HepG2 (cell line): ENCODE data around the gene LRP5. TPM values are rescaled to one million over a fixed set of nuclear protein-coding genes. Genes with fewer than 3 reads are reported as not detected.
A peak's percentile ranks its signal among the peaks of the same experiment; 100 is the strongest.

ENCODE experiments used
- CSRNP1 ChIP-seq: sonication (generic); formaldehyde crosslinking; IDR thresholded peaks from 2 replicates; pipeline ENCODE4 v1.8.1; 2023; ENCODE audit warnings: mild to moderate bottlenecking, missing genetic modification reagents
- FOXA1 ChIP-seq, 2 experiments: fragments of 450-650 bp in 1 of 2; sonication (generic) in 1 of 2; formaldehyde crosslinking in 1 of 2; IDR thresholded peaks; 2 replicates each; pipeline versions ENCODE4 v1.4.0 to v1.6.1; 2016 to 2020; ENCODE audit warnings: missing genetic modification reagents in 1 of 2
- IKZF5 ChIP-seq: IDR thresholded peaks from 2 replicates; pipeline ENCODE4 v1.6.1; 2018; ENCODE audit warnings: missing genetic modification reagents, mild to moderate bottlenecking, missing compliant biosample characterization
- MLXIP ChIP-seq: sonication (generic); formaldehyde crosslinking; IDR thresholded peaks from 2 replicates; pipeline ENCODE4 v1.9.0; 2021; ENCODE audit warnings: missing genetic modification reagents, borderline replicate concordance
- MXD1 ChIP-seq: sonication (generic); formaldehyde crosslinking; IDR thresholded peaks from 2 replicates; pipeline ENCODE4 v1.4.0; 2020; ENCODE audit warnings: mild to moderate bottlenecking, missing genetic modification reagents
- NCOA5 ChIP-seq: sonication (generic); formaldehyde crosslinking; IDR thresholded peaks from 2 replicates; pipeline ENCODE4 v1.4.0; 2020; ENCODE audit warnings: missing genetic modification reagents
- NCOR1 ChIP-seq: fragments of 200-600 bp; sonication (generic); IDR thresholded peaks from 2 replicates; pipeline ENCODE4 v1.7.0; 2017; ENCODE audit warnings: antibody characterized with exemption, low read length, borderline replicate concordance
- SOX6 ChIP-seq, 2 experiments: fragments of 450-650 bp in 1 of 2; sonication (generic) in 1 of 2; formaldehyde crosslinking in 1 of 2; IDR thresholded peaks; 2 replicates each; pipeline versions ENCODE4 v1.4.0 to v1.6.1; 2017 to 2020; ENCODE audit warnings: antibody characterized with exemption in 1 of 2, mild to moderate bottlenecking in 1 of 2, missing genetic modification reagents in 1 of 2
- TAF1 ChIP-seq: sonication (generic); formaldehyde crosslinking; IDR thresholded peaks from 2 replicates; pipeline ENCODE4 v1.4.0; 2020; ENCODE audit warnings: missing genetic modification reagents
- ZBTB7B ChIP-seq: sonication (generic); formaldehyde crosslinking; IDR thresholded peaks from 2 replicates; pipeline ENCODE4 v1.4.0; 2020; ENCODE audit warnings: missing genetic modification reagents
- ZFP90 ChIP-seq: sonication (generic); formaldehyde crosslinking; IDR thresholded peaks from 2 replicates; pipeline ENCODE4 v1.8.0; 2022; ENCODE audit warnings: missing genetic modification reagents, mild to moderate bottlenecking, inconsistent platforms, borderline replicate concordance
- ZFP91 ChIP-seq: sonication (generic); formaldehyde crosslinking; IDR thresholded peaks from 2 replicates; pipeline ENCODE4 v1.9.0; 2022; ENCODE audit warnings: missing genetic modification reagents, mild to moderate bottlenecking, borderline replicate concordance
- ZNF180 ChIP-seq: sonication (generic); formaldehyde crosslinking; IDR thresholded peaks from 2 replicates; pipeline ENCODE4 v1.4.0; 2020; ENCODE audit warnings: low read depth, missing genetic modification reagents, borderline replicate concordance
- ZNF292 ChIP-seq: sonication (generic); formaldehyde crosslinking; IDR thresholded peaks from 2 replicates; pipeline ENCODE4 v1.8.1; 2022; ENCODE audit warnings: mild to moderate bottlenecking, low read depth, missing genetic modification reagents, borderline replicate concordance
- ZNF333 ChIP-seq: sonication (generic); formaldehyde crosslinking; IDR thresholded peaks from 2 replicates; pipeline ENCODE4 v1.4.0; 2020; ENCODE audit warnings: mild to moderate bottlenecking, missing genetic modification reagents, borderline replicate concordance
- ZNF451 ChIP-seq: sonication (generic); formaldehyde crosslinking; IDR thresholded peaks from 2 replicates; pipeline ENCODE4 v1.5.0; 2020; ENCODE audit warnings: mild to moderate bottlenecking, missing genetic modification reagents
- ZNF501 ChIP-seq: sonication (generic); formaldehyde crosslinking; IDR thresholded peaks from 2 replicates; pipeline ENCODE4 v1.5.1; 2020; ENCODE audit warnings: mild to moderate bottlenecking, moderate library complexity, missing genetic modification reagents
- ZNF547 ChIP-seq: sonication (generic); formaldehyde crosslinking; IDR thresholded peaks from 2 replicates; pipeline ENCODE4 v1.5.1; 2020; ENCODE audit warnings: mild to moderate bottlenecking, missing genetic modification reagents
- ZNF572 ChIP-seq: sonication (generic); formaldehyde crosslinking; IDR thresholded peaks from 2 replicates; pipeline ENCODE4 v1.5.1; 2020; ENCODE audit warnings: mild to moderate bottlenecking, missing genetic modification reagents
- polyA plus RNA-seq, 8 experiments: library from polyadenylated mRNA; depleted of rRNA in 3 of 8; stranded (reverse) in 7 of 8; unstranded in 1 of 8; fragments of >200 nt; fragmentation: Illumina TruSeq in 4 of 8; extraction: Trizol in 4 of 8; gene quantifications; 2 replicates each; pipeline versions ENCODE4 v1.2.1 to v1.2.3, GENCODE V29; 2011 to 2016; ENCODE audit warnings: low read depth in 4 of 8, missing spikeins in 1 of 8, mixed read lengths in 1 of 8; ENCODE audit not compliant: insufficient read depth in 1 of 8
- total RNA-seq, 5 experiments: library from RNA; depleted of rRNA; stranded (reverse); fragments of >200 nt; fragmentation: Illumina TruSeq; extraction: Trizol; gene quantifications; 2 replicates each; pipeline ENCODE4 v1.2.3, GENCODE V29; 2016; ENCODE audit warnings: low read depth in 1 of 5

Gene LRP5
- total and polyA plus RNA-seq, 2 of the 13 experiments (the other 11 are each of a cell fraction or from before 2014, with no cell fraction given) = 40.4 to 64.0 TPM

- peak; percentile 23; the same call in 1 of the 2 replicates for TF ChIP-seq NCOR1
- no peak for TF ChIP-seq SOX6 (IDR thresholded peaks at IDR 0.05)
- TF ChIP-seq SOX6 (CRISPR knock-in tag; IDR thresholded peaks at IDR 0.05) = 0 out of 2 replicates have a peak, but pooled peaks have one; percentile 13
- TF ChIP-seq ZNF572 (CRISPR knock-in tag) = 0 out of 2 replicates have a peak, but pooled peaks have one; percentile 69
- TF ChIP-seq ZNF501 (CRISPR knock-in tag) = peak; percentile 88
- TF ChIP-seq TAF1 (CRISPR knock-in tag) = peak; percentile 95
- peak; percentile 89; the same call in 1 of the 2 replicates for TF ChIP-seq ZNF180 (CRISPR knock-in tag)
- 0 out of 2 replicates have a peak, but pooled peaks have one; percentile 44 for TF ChIP-seq ZNF547 (CRISPR knock-in tag)
- peak; percentile 80; the same call in 1 of the 2 replicates for TF ChIP-seq CSRNP1 (CRISPR knock-in tag)
- TF ChIP-seq ZFP91 = peak; percentile 78; the same call in 1 of the 2 replicates
- peak; percentile 52 for TF ChIP-seq ZNF333 (CRISPR knock-in tag)
- TF ChIP-seq MLXIP (CRISPR knock-in tag) = no peak; the same call in 1 of the 2 replicates
- peak; percentile 41; the same call in 1 of the 2 replicates for TF ChIP-seq ZBTB7B (CRISPR knock-in tag)
- TF ChIP-seq ZNF451 (CRISPR knock-in tag) = peak; percentile 35; the same call in 1 of the 2 replicates
- no peak for TF ChIP-seq NCOA5 (CRISPR knock-in tag)
- TF ChIP-seq MXD1 (CRISPR knock-in tag) = peak; percentile 75; the same call in 1 of the 2 replicates
- 0 out of 2 replicates have a peak, but pooled peaks have one; percentile 29 for TF ChIP-seq ZFP90 (CRISPR knock-in tag)
- TF ChIP-seq FOXA1 (IDR thresholded peaks at IDR 0.05) = no peak
- 0 out of 2 replicates have a peak, but pooled peaks have one; percentile 0 for TF ChIP-seq FOXA1 (CRISPR knock-in tag; IDR thresholded peaks at IDR 0.05)
- TF ChIP-seq IKZF5 (CRISPR knock-in tag) = peak; percentile 44
- 0 out of 2 replicates have a peak, but pooled peaks have one; percentile 14 for TF ChIP-seq ZNF292 (CRISPR knock-in tag)
These were observed 40.4 kb upstream of the LRP5 start, which contains the start of gene C11orf24 (continued) for GRCh38 chr11:68271781-68272608.
